A673 (cell line): ENCODE measurements around the gene PALLD. TPM values are rescaled to one million over a fixed set of nuclear protein-coding genes. Genes with fewer than 3 reads are reported as not detected.
A peak's percentile ranks its signal among the peaks of the same experiment; 100 is the strongest.

Experiments
- BruUV-seq: library from RNA; stranded (reverse); fragments of 400-500 nt; replicated peaks from 2 replicates; lab custom pipeline; 2021; lab: Mats Ljungman, UMichigan
- CTCF ChIA-PET: fragments of 300-600 bp; sonication (Branson Sonifier 250); formaldehyde crosslinking; loops from one replicate; lab custom pipeline; 2022; ENCODE audit warnings: antibody characterized with exemption; lab: Charles Lee
- POLR2A ChIA-PET: fragments of 300-600 bp; sonication (Branson Sonifier 250); formaldehyde crosslinking; loops from one replicate; lab custom pipeline; 2022; ENCODE audit warnings: antibody characterized with exemption; ENCODE audit not compliant: low non-redundant PET; lab: Charles Lee
- DNase-seq: peaks from one replicate; pipeline ENCODE4 v3.0.0-alpha.2; 2015; ENCODE audit warnings: low spot score
- H3K27ac ChIP-seq: fragments of 200-600 bp; sonication (generic); 2 replicates; pipeline ENCODE4 v1.5.1; 2016; ENCODE audit warnings: mixed run types, low read depth, mild to moderate bottlenecking, mixed read lengths, antibody characterized with exemption, low read length; ENCODE audit not compliant: poor library complexity, severe bottlenecking
- H3K27me3 ChIP-seq: fragments of 200-600 bp; sonication (generic); replicated peaks from 2 replicates; pipeline ENCODE4 v1.6.1; 2017; ENCODE audit warnings: mixed run types, low read depth, mild to moderate bottlenecking, mixed read lengths, antibody characterized with exemption, low read length; ENCODE audit not compliant: insufficient read depth, poor library complexity
- H3K36me3 ChIP-seq: fragments of 200-600 bp; sonication (generic); 2 replicates; pipeline ENCODE4 v1.6.1; 2016; ENCODE audit warnings: mixed run types, mild to moderate bottlenecking, mixed read lengths, antibody characterized with exemption, low read length; ENCODE audit not compliant: insufficient read depth, poor library complexity, severe bottlenecking
- H3K4me1 ChIP-seq: fragments of 200-600 bp; sonication (generic); 2 replicates; pipeline ENCODE4 v1.6.1; 2017; ENCODE audit warnings: mixed run types, mild to moderate bottlenecking, mixed read lengths, antibody characterized with exemption, low read length; ENCODE audit not compliant: insufficient read depth, poor library complexity, severe bottlenecking
- H3K4me3 ChIP-seq: fragments of 200-600 bp; sonication (generic); 2 replicates; pipeline ENCODE4 v1.5.1; 2016; ENCODE audit warnings: low read depth, mixed run types, mild to moderate bottlenecking, mixed read lengths, low read length; ENCODE audit not compliant: poor library complexity, severe bottlenecking
- H3K9me3 ChIP-seq: fragments of 200-600 bp; sonication (generic); 2 replicates; pipeline ENCODE4 v1.6.1; 2016; ENCODE audit warnings: mixed run types, low read depth, mild to moderate bottlenecking, mixed read lengths, antibody characterized with exemption, low read length; ENCODE audit not compliant: poor library complexity, severe bottlenecking
- CTCF ChIP-seq: fragments of 300-800, 200-600 bp; sonication (generic); conservative IDR thresholded peaks from 2 replicates; pipeline ENCODE4 v1.5.1; 2017; ENCODE audit warnings: low read depth, mild to moderate bottlenecking, antibody characterized with exemption, low read length, moderate library complexity, mixed read lengths
- EZH2 ChIP-seq: fragments of 200-600 bp; sonication (generic); IDR thresholded peaks from 2 replicates; pipeline ENCODE4 v1.6.1; 2017; ENCODE audit warnings: borderline replicate concordance, low read depth, mild to moderate bottlenecking, mixed read lengths, antibody characterized with exemption, low read length; ENCODE audit not compliant: poor library complexity, severe bottlenecking
- intact Hi-C: fragments of 100-400 bp; cut with micrococcal nuclease; formaldehyde crosslinking; loops from one replicate; pipeline ENCODE4 v1.10.0; 2022; ENCODE audit not compliant: unreplicated experiment
- total RNA-seq: library from RNA; stranded (reverse); gene quantifications from 2 replicates; pipeline ENCODE4 v1.2.3, GENCODE V29; 2021

The PALLD gene
- total RNA-seq, 1 experiment from 2014 or later, result 44.1 TPM

GRCh38 chr4:168633064-168633463 lies 136.2 kb downstream of the PALLD start:
- Histone ChIP-seq H3K27ac (no peak overlapping the region), H3K4me3 (peak overlapping the region; percentile 68), H3K27me3 (no peaks in the 10 kb centered on the region), H3K9me3 (no peaks in the 10 kb centered on the region), H3K4me1 (peaks cover 59% of the 10 kb centered on the region), H3K36me3 (no peaks in the 10 kb centered on the region)
- intact Hi-C loops, result no loop called here
- POLR2A ChIA-PET, result no interaction called here
- peak; percentile 27 for DNase-seq
- CTCF ChIA-PET, result no interaction called here
- TF ChIP-seq EZH2, result no peak
- TF ChIP-seq CTCF, result no peak
- no TSS peak for BruUV-seq

DNA sequence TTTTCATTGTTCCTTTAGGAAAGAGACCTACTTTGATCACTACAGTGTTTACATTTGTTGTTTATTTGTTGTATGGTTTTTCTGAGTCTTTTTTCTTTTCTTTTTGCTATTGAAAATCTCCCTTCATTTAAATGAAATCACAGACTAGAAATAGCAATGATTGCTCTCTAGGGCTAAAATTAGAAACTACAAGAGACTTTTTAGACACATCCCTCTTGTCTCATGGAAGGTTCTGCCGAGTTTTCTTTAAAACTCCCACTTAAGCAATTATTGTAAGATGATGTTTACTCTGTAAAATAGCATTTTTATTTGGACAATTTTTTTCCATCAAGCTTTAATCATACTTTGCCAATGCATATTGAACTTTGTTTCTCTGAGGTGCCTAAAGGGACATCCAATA lies 136.6 kb downstream of the PALLD start:
- POLR2A ChIA-PET, result no interaction called here
- no peak for DNase-seq
- H3K27ac ChIP-seq, result no peak overlapping the region

DNA sequence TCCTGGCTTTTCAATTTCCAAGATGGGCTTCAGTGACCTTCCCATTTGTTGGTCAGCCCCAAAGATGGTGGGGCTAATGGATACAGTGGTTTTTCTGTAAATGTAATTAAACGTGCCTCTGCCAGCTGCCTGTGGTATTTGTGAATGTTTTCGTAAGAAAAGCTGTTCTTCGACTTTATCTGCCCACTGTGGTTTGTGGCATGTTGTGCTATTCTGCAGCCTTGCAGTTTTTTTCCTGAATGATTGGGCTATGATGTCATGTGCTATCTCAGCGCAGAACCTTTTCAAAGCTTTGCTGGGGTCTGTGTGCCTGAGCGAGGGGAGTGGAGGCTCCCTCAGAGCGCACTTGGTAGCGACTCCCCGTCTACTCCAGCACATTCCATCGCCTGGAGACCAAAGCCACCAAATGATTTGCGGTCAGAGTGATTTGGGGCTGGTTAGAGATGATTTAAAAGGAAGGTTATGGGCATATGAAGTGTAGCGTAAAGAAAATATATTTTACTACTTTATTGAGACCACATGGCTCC lies 137.5 kb downstream of the PALLD start:
- peak; percentile 79 for DNase-seq
- no TSS peak for BruUV-seq
- H3K4me3 ChIP-seq, result peak overlapping the region; percentile 68
- H3K4me1 ChIP-seq, result peaks cover 65% of the 10 kb centered on the region
- H3K27me3 ChIP-seq, result no peaks in the 10 kb centered on the region
- CTCF ChIA-PET, result interaction anchor here (0.5 to 0.9 kb wide), 2 partner anchors 49 to 76 kb away, joined by 3 read pairs; no protein-coding TSS in a partner anchor
- no peaks in the 10 kb centered on the region for H3K36me3 ChIP-seq
- intact Hi-C loops, result no loop called here
- no peaks in the 10 kb centered on the region for H3K9me3 ChIP-seq
- POLR2A ChIA-PET, result interaction anchor here (0.5 kb wide), 1 partner anchor 30 kb away, joined by 3 read pairs; no protein-coding TSS in a partner anchor
- no peak for TF ChIP-seq EZH2
- no peak for TF ChIP-seq CTCF
- H3K27ac ChIP-seq, result no peak overlapping the region

More for the DNA sequence above, 136.6 kb downstream of the PALLD start:
- no peaks in the 10 kb centered on the region for H3K9me3 ChIP-seq
- intact Hi-C loops, result no loop called here
- H3K27me3 ChIP-seq, result no peaks in the 10 kb centered on the region
- CTCF ChIA-PET, result no interaction called here
- BruUV-seq, result no TSS peak
- no peaks in the 10 kb centered on the region for H3K36me3 ChIP-seq
- no peak for TF ChIP-seq EZH2
- no peak for TF ChIP-seq CTCF
- peak overlapping the region; percentile 68 for H3K4me3 ChIP-seq
- peaks cover 62% of the 10 kb centered on the region for H3K4me1 ChIP-seq
